Measurements from ENCODE around the gene ESYT3. TPM values are rescaled to one million over a fixed set of nuclear protein-coding genes. Genes with fewer than 3 reads are reported as not detected.

ESYT3 gene
- total RNA-seq, 6 experiments from 2014 or later = 0.05 to 0.92 (median 0.29) TPM; not detected in 1

GRCh38 chr3:138445654-138446053 is 11.2 kb downstream of the ESYT3 start:
- H3K4me3 ChIP-seq = no peak overlapping the region
- 79% methylated on average over 4 of the region's 4 CpGs for WGBS (ENCODE audit: insufficient coverage, low coverage, low lambda C conversion rate, missing lambda C conversion rate)
- no peaks in the 10 kb centered on the region for H3K36me3 ChIP-seq
- intact Hi-C loops (cut with DNase I) = no loop called here
- TF ChIP-seq POLR2A (IDR thresholded peaks at IDR 0.05) = no peak
- no peak for TF ChIP-seq CTCF (IDR thresholded peaks at IDR 0.05)
- DNase-seq (no peak), ATAC-seq (no peak)
- no peak overlapping the region for H3K27ac ChIP-seq
- no peaks in the 10 kb centered on the region for H3K4me1 ChIP-seq
- no peaks in the 10 kb centered on the region for H3K27me3 ChIP-seq
- H3K9me3 ChIP-seq = no peaks in the 10 kb centered on the region

- no peak overlapping the region for H3K4me3 ChIP-seq
- 73% methylated on average over 2 of the region's 3 CpGs for WGBS (ENCODE audit: insufficient coverage, low coverage, low lambda C conversion rate, missing lambda C conversion rate)
- no peak overlapping the region for H3K27ac ChIP-seq
- TF ChIP-seq CTCF (IDR thresholded peaks at IDR 0.05) (no peak), POLR2A (IDR thresholded peaks at IDR 0.05) (no peak)
- ATAC-seq = no peak
- no peaks in the 10 kb centered on the region for H3K9me3 ChIP-seq
- intact Hi-C loops (cut with DNase I) = no loop called here
- H3K36me3 ChIP-seq = no peaks in the 10 kb centered on the region
- no peaks in the 10 kb centered on the region for H3K4me1 ChIP-seq
- no peaks in the 10 kb centered on the region for H3K27me3 ChIP-seq
- no peak for DNase-seq
These were observed 14.2 kb downstream of the ESYT3 start for GRCh38 chr3:138448631-138449030.

- Histone ChIP-seq H3K4me3 (no peak overlapping the region), H3K27ac (no peak overlapping the region), H3K4me1 (no peaks in the 10 kb centered on the region), H3K9me3 (no peaks in the 10 kb centered on the region), H3K36me3 (no peaks in the 10 kb centered on the region), H3K27me3 (no peaks in the 10 kb centered on the region)
- ATAC-seq (no peak), DNase-seq (peak in 1 of 3 donors; percentile 10)
- WGBS (ENCODE audit: insufficient coverage, low coverage, low lambda C conversion rate, missing lambda C conversion rate) = 88% methylated on average over 2 of the region's 3 CpGs
- TF ChIP-seq CTCF (IDR thresholded peaks at IDR 0.05) = no peak
- TF ChIP-seq POLR2A (IDR thresholded peaks at IDR 0.05) = no peak
- intact Hi-C loops (cut with DNase I) = no loop called here
These were observed 15.1 kb downstream of the ESYT3 start for GRCh38 chr3:138449490-138449889.

- ATAC-seq = no peak
- intact Hi-C loops (cut with DNase I) = no loop called here
- H3K9me3 ChIP-seq = no peaks in the 10 kb centered on the region
- no peaks in the 10 kb centered on the region for H3K4me1 ChIP-seq
- H3K4me3 ChIP-seq = no peak overlapping the region
- WGBS (ENCODE audit: insufficient coverage, low coverage, low lambda C conversion rate, missing lambda C conversion rate) = 86% methylated on average over 7 of the region's 7 CpGs
- no peaks in the 10 kb centered on the region for H3K36me3 ChIP-seq
- H3K27ac ChIP-seq = no peak overlapping the region
- DNase-seq = no peak
- no peaks in the 10 kb centered on the region for H3K27me3 ChIP-seq
- TF ChIP-seq CTCF (IDR thresholded peaks at IDR 0.05) (no peak), POLR2A (IDR thresholded peaks at IDR 0.05) (no peak)
These were observed 15.8 kb downstream of the ESYT3 start for GRCh38 chr3:138450181-138450580.

Measured in right lobe of liver (tissue), 6 donors.